Bronchial epithelial cell (primary cell): ENCODE data around the gene MTA3. TPM values are rescaled to one million over a fixed set of nuclear protein-coding genes. Genes with fewer than 3 reads are reported as not detected.

Experiments
- DNase-seq: peaks from one replicate; pipeline ENCODE4 v3.0.0-alpha.2; 2010; ENCODE audit warnings: low read depth
- FAIRE-seq: peaks from 2 replicates; lab custom pipeline; 2011; peaks lifted over from hg19 to GRCh38; lab: Jason Lieb, UNC
- H3K27me3 ChIP-seq: 2 replicates; pipeline ENCODE4 v1.5.1; 2011; ENCODE audit warnings: low read length; ENCODE audit not compliant: control insufficient read depth, insufficient read depth
- H3K36me3 ChIP-seq: 2 replicates; pipeline ENCODE4 v1.5.1; 2011; ENCODE audit warnings: low read length; ENCODE audit not compliant: control insufficient read depth, insufficient read depth
- H3K4me3 ChIP-seq: 2 replicates; pipeline ENCODE4 v1.5.1; 2011; ENCODE audit warnings: mild to moderate bottlenecking, low read depth, low read length, control low read depth
- total RNA-seq: library from RNA; depleted of rRNA; stranded (reverse); fragments of >200 nt; gene quantifications from 2 replicates; pipeline ENCODE4 v1.2.1, GENCODE V29; 2014
- TF ChIP-seq, protein P1 (sequence below): IDR thresholded peaks from 2 replicates; pipeline ENCODE4 v1.5.1; 2011; ENCODE audit warnings: mild to moderate bottlenecking, moderate library complexity, low read length, control low read depth, inconsistent platforms; ENCODE audit not compliant: insufficient read depth, severe bottlenecking

Gene MTA3
- total RNA-seq, 1 donor from 2014 or later = 18.2 TPM

DNA sequence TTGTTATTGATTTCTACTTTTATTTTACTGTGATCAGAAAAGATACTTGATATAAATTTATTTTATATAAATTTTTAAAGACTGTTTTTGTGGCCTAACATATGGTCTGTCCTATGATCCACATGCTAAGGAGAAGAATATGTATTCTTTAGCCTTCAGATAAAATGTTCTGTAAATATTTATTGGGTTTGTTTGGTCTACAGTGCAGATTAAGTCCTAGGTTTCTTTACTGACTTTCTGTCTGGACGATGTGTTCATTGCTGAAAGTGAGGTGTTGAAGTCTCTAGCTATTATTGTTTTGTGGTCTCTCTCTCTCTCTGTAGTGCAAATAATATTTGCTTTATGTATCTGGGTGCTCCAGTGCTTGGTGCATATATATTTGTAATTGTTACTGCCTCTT, 165.4 kb downstream of the MTA3 start:
- Histone ChIP-seq H3K27me3 (no peaks in the 10 kb centered on the region), H3K4me3 (no peak overlapping the region), H3K36me3 (no peaks in the 10 kb centered on the region)
- TF ChIP-seq, protein P1, sequence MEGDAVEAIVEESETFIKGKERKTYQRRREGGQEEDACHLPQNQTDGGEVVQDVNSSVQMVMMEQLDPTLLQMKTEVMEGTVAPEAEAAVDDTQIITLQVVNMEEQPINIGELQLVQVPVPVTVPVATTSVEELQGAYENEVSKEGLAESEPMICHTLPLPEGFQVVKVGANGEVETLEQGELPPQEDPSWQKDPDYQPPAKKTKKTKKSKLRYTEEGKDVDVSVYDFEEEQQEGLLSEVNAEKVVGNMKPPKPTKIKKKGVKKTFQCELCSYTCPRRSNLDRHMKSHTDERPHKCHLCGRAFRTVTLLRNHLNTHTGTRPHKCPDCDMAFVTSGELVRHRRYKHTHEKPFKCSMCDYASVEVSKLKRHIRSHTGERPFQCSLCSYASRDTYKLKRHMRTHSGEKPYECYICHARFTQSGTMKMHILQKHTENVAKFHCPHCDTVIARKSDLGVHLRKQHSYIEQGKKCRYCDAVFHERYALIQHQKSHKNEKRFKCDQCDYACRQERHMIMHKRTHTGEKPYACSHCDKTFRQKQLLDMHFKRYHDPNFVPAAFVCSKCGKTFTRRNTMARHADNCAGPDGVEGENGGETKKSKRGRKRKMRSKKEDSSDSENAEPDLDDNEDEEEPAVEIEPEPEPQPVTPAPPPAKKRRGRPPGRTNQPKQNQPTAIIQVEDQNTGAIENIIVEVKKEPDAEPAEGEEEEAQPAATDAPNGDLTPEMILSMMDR = no peak
- no peak for FAIRE-seq
- no peak for DNase-seq

DNA sequence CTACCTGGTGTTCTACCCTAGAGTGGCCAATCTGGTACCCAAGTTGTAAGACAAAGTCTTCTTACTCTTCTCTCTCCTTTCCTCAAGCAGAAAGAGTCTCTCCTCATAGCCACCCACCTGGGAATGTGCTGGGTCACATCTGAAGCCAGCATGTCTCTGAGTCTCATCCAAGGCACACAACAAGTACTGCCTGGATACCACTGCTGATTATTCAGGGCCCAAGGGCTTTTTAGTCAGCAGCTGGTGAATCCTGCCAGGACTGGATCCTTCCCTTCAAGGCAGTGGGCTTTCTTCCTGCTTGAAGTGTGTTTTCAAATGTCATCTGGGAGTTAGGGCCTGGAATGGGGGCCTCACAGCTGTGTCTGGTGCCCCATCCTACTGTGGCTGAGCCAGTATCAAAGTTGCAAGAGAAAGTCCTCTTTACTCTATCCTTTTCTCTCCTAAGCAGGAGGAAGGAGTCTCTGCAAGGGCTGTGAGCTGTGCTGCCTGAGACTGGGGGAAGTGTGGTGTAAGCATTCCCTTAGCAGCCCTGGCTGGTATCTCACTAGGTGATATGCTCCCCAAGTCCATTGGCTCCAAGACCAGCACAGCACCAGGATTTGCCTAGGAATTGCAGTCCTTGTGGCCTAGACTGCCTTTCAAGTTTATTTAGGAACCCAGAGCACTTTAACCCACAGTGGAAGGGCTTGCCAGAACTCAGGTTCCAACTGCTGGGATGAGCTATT, 168.3 kb downstream of the MTA3 start:
- DNase-seq (peak; percentile 13), FAIRE-seq (no peak)
- Histone ChIP-seq H3K27me3 (no peaks in the 10 kb centered on the region), H3K4me3 (no peak overlapping the region), H3K36me3 (no peaks in the 10 kb centered on the region)
- TF ChIP-seq, protein P1 = no peak

DNA sequence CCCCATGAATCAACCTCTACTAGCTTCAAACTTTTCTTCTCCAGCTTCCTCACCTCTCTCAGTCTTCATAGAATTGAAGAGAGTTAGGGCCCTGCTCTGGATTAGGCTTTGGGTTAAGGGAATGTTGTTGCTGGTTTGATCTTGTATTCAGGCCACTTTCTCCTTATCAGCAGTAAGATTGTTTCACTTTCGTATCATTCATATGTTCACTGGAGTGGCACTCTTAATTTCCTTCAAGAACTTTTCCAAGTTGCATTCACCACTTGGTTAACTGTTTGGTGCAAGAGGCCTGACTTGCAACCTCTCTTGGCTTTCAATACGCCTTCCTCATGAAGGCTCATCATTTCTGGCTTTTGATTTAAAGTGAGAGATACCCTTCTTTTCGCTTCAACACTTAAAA, 172.7 kb downstream of the MTA3 start:
- Histone ChIP-seq H3K36me3 (no peaks in the 10 kb centered on the region), H3K27me3 (no peaks in the 10 kb centered on the region), H3K4me3 (no peak overlapping the region)
- TF ChIP-seq, protein P1 = no peak
- no peak for FAIRE-seq
- no peak for DNase-seq

DNA sequence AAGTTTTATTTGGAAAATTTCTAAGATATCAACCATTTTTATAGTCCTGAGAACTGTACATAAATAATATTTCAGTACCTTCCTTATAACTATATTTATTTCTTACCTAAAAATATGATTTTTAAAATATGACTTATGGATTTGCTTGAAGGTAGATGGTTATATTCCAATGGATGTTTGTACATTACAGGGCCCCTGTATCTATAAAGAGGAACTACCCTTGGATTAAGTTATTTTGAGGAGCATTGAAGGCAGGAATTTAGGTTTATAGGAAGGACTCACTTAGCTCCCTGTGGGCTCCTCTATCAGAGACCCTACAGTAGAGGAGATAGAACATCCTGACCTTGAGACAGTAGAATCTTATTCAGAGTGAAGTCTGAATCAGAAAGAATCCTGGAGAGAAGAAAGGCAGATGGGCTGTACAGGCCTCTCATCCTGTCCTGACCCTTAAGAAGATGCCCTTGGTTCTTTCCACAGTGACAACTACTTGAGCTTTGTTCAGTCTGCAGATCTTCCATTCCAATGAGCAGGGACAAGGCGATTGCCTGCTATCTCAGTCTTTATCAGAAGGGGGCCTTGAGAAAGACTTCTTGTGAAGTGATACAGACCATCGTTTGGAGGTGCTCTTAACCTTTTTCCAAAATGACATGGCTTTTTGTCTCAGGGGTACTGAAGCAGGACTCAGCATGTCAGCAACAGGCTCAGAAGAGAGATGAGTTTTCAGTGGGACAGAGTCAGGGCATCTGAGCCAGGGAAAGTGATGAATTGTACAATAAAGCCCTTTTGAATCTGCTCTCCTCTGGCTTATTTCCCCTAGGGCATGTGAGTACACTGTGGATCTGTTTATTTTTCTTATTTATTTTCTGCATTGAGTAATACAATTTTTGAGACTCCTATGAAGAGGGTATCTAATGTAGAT, 174.6 kb downstream of the MTA3 start:
- Histone ChIP-seq H3K27me3 (no peaks in the 10 kb centered on the region), H3K36me3 (no peaks in the 10 kb centered on the region), H3K4me3 (no peak overlapping the region)
- no peak for FAIRE-seq
- peak; percentile 8 for DNase-seq
- TF ChIP-seq, protein P1 = no peak

DNA sequence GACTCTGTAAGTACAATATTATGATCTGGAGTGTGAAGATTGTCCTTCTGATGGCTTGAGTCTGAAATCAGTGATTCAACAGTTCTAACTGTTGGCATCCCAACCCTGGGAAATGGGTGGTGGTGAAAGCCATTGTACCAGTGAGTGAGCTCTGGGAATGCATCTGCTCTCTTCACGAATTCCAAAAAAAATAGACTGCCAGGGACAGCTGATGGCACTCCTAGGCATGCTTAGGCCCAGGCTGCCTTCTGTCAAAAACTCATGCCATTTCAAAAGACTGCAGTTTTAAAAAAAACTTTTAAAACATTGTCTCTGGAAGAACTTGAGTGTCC, 175.2 kb downstream of the MTA3 start:
- Histone ChIP-seq H3K36me3 (no peaks in the 10 kb centered on the region), H3K4me3 (no peak overlapping the region), H3K27me3 (no peaks in the 10 kb centered on the region)
- TF ChIP-seq, protein P1 = no peak
- FAIRE-seq (no peak), DNase-seq (no peak)
